K562 (cell line): ENCODE results near the gene CKAP5. TPM values are rescaled to one million over a fixed set of nuclear protein-coding genes. Genes with fewer than 3 reads are reported as not detected.

ENCODE experiments used
- ATF3 ChIP-seq, 2 experiments: fragments of 450-650 bp in 1 of 2; sonication (generic) in 1 of 2; formaldehyde crosslinking in 1 of 2; IDR thresholded peaks in 1 of 2; conservative IDR thresholded peaks in 1 of 2; 2 replicates each; pipeline versions ENCODE4 v1.6.1 to v1.8.1; 2016 to 2023; ENCODE audit warnings: mild to moderate bottlenecking in 2 of 2, moderate library complexity in 2 of 2, inconsistent platforms in 1 of 2, missing genetic modification reagents in 1 of 2
- ATF6 ChIP-seq: sonication (generic); formaldehyde crosslinking; IDR thresholded peaks from 2 replicates; pipeline ENCODE4 v1.4.0; 2020; ENCODE audit warnings: mild to moderate bottlenecking, missing genetic modification reagents
- HNRNPLL ChIP-seq: fragments of 200-400 bp; formaldehyde crosslinking; IDR thresholded peaks from 2 replicates; pipeline ENCODE4 v1.6.1; 2017; ENCODE audit warnings: low read length, low read depth, mild to moderate bottlenecking; ENCODE audit not compliant: poor library complexity, severe bottlenecking
- ILF3 ChIP-seq: fragments of 450-650 bp; IDR thresholded peaks from 2 replicates; pipeline ENCODE4 v1.6.1; 2018; ENCODE audit warnings: antibody characterized with exemption, mild to moderate bottlenecking, moderate library complexity, borderline replicate concordance
- NCOA1 ChIP-seq: fragments of 450-650 bp; IDR thresholded peaks from 2 replicates; pipeline ENCODE4 v1.6.1; 2016; ENCODE audit warnings: low read depth
- NFYB ChIP-seq: IDR thresholded peaks from 2 replicates; pipeline ENCODE4 v1.6.1; 2011; ENCODE audit warnings: mild to moderate bottlenecking, moderate library complexity; ENCODE audit not compliant: insufficient read length; ENCODE audit errors: extremely low read depth
- POLR2AphosphoS2 ChIP-seq: IDR thresholded peaks from 2 replicates; pipeline ENCODE4 v1.6.1; 2012; ENCODE audit warnings: low read length, improper control_type of control experiment
- POLR3G ChIP-seq: IDR thresholded peaks from 2 replicates; pipeline ENCODE4 v1.6.1; 2011; ENCODE audit not compliant: insufficient read length, insufficient replicate concordance; ENCODE audit errors: extremely low read depth
- RAD51 ChIP-seq: fragments of 450-650 bp; IDR thresholded peaks from 2 replicates; pipeline ENCODE4 v1.7.1; 2016; ENCODE audit warnings: low read depth, mild to moderate bottlenecking, borderline replicate concordance
- RBM25 ChIP-seq: fragments of 200-400 bp; formaldehyde crosslinking; IDR thresholded peaks from 2 replicates; pipeline ENCODE4 v1.6.1; 2018; ENCODE audit warnings: low read length, low read depth, moderate library complexity; ENCODE audit not compliant: severe bottlenecking
- TAF15 ChIP-seq: fragments of 200-400 bp; formaldehyde crosslinking; IDR thresholded peaks from 2 replicates; pipeline ENCODE4 v1.6.1; 2017; ENCODE audit warnings: mild to moderate bottlenecking, low read depth, low read length, moderate library complexity
- TEAD4 ChIP-seq, 2 experiments: sonication (generic) in 1 of 2; formaldehyde crosslinking in 1 of 2; IDR thresholded peaks; 2 replicates each; pipeline versions ENCODE4 v1.6.1 to v1.8.0; 2012 to 2022; ENCODE audit warnings: borderline replicate concordance in 1 of 2, inconsistent platforms in 1 of 2, low read length in 1 of 2, mild to moderate bottlenecking in 1 of 2, missing genetic modification reagents in 1 of 2
- ZBTB11 ChIP-seq, 3 experiments: fragments of 200-800 bp in 1 of 3; fragments of 250-450 bp in 1 of 3; fragments of 450-650 bp in 1 of 3; sonication (Bioruptor Pico) in 1 of 3; sonication (Bioruptor generic) in 1 of 3; formaldehyde crosslinking in 1 of 3; IDR thresholded peaks; 2 replicates each; pipeline versions ENCODE4 v1.6.1 to v1.8.0; 2016 to 2022; ENCODE audit warnings: mild to moderate bottlenecking in 2 of 3, missing genetic modification characterization in 2 of 3, missing compliant biosample characterization in 1 of 3, moderate library complexity in 1 of 3
- ZNF232 ChIP-seq: sonication (generic); formaldehyde crosslinking; IDR thresholded peaks from 2 replicates; pipeline ENCODE4 v1.8.0; 2022; ENCODE audit warnings: mild to moderate bottlenecking, missing genetic modification reagents
- ZNF408 ChIP-seq: fragments of 250-450 bp; sonication (Bioruptor Pico); IDR thresholded peaks from 2 replicates; pipeline ENCODE4 v1.4.0; 2020; ENCODE audit warnings: low read depth, mild to moderate bottlenecking, moderate library complexity
- ZNF780A ChIP-seq: fragments of 250-450 bp; sonication (Bioruptor Pico); IDR thresholded peaks from 2 replicates; pipeline ENCODE4 v1.5.0; 2021; ENCODE audit warnings: mild to moderate bottlenecking
- polyA plus RNA-seq, 8 experiments: library from polyadenylated mRNA; depleted of rRNA in 4 of 8; stranded (reverse) in 5 of 8; unstranded in 3 of 8; fragments of >200 nt; fragmentation: Nextera tagmentation in 2 of 8; fragmentation: Illumina TruSeq in 1 of 8; extraction: Ambion mirVana in 2 of 8; extraction: Trizol in 1 of 8; gene quantifications; 2 replicates each; pipeline versions ENCODE4 v1.2.1 to v1.2.3, GENCODE V29; 2011 to 2014; ENCODE audit warnings: inconsistent platforms in 1 of 8, missing spikeins in 1 of 8
- total RNA-seq, 7 experiments: library from RNA; depleted of rRNA in 6 of 7; stranded (reverse); fragments of >200 nt in 6 of 7; fragmentation: Illumina TruSeq in 2 of 7; extraction: Trizol in 2 of 7; gene quantifications; 2 replicates each; pipeline versions ENCODE4 v1.2.1 to v1.2.3, GENCODE V29; 2011 to 2021; ENCODE audit warnings: low replicate concordance in 1 of 7
- TF ChIP-seq, protein P1 (sequence below): fragments of 450-650 bp; IDR thresholded peaks from 2 replicates; pipeline ENCODE4 v1.6.1; 2016; ENCODE audit warnings: antibody characterized with exemption

CKAP5 gene
- total and polyA plus RNA-seq, 9 of the 15 experiments (the other 6 are each of a cell fraction or from before 2014, with no cell fraction given): 60.1 to 239 (median 139) TPM

DNA sequence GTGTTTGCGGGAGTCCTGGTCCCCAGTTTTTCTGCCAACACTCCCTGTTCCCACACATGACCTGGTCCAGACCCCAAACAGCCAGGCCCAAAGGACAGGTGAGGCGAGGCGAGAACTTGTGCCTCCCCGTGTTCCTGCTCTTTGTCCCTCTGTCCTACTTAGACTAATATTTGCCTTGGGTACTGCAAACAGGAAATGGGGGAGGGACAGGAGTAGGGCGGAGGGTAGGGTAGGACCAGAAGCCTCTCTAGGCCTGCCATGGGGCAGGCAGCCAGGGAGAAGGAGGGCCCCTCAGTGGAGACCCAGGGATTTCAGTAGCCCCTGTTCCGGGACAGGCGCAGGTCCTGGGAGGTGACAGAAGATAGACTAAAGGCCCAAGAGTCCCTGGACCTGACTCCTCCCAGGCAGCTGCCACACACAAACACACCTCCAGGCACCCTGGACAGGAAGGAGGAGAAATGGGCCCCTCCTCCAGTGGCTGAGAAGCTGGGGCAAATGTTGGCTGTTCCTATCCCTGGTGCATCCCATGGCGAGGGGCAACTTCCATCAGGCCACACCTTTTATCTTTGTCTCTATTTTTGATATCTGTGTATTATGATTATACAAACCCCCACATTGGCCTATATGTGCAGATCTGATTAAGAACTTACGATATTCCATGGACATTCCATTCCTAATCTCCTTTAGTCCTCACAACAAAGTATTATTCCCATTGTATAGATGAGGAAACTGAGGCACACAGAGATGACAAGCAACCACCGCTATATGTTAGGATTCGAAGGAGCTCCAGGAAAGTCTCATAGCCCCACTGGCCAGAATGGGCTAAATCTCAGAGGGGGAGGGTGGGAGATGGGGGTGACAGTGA lies 127.7 kb downstream of the CKAP5 start (continued):
- TF ChIP-seq ZBTB11 (CRISPR knock-in tag; IDR thresholded peaks at IDR 0.05) (no peak), ATF3 (IDR thresholded peaks at IDR 0.05) (no peak), ATF3 (CRISPR knock-in tag; conservative IDR thresholded peaks at IDR 0.05) (no peak), POLR3G (no peak), NCOA1 (no peak), TAF15 (no peak), ZNF232 (CRISPR knock-in tag) (no peak), ATF6 (CRISPR knock-in tag) (no peak), TEAD4 (IDR thresholded peaks at IDR 0.05; ENCODE audit: low read length) (no peak), TEAD4 (CRISPR knock-in tag; IDR thresholded peaks at IDR 0.05; ENCODE audit: borderline replicate concordance) (no peak), ZNF780A (CRISPR knock-in tag) (no peak), ZNF408 (CRISPR knock-in tag) (no peak), NFYB (no peak), ILF3 (no peak), RBM25 (peak; percentile 82), HNRNPLL (no peak), POLR2AphosphoS2 (no peak), RAD51 (no peak)
- TF ChIP-seq, protein P1, sequence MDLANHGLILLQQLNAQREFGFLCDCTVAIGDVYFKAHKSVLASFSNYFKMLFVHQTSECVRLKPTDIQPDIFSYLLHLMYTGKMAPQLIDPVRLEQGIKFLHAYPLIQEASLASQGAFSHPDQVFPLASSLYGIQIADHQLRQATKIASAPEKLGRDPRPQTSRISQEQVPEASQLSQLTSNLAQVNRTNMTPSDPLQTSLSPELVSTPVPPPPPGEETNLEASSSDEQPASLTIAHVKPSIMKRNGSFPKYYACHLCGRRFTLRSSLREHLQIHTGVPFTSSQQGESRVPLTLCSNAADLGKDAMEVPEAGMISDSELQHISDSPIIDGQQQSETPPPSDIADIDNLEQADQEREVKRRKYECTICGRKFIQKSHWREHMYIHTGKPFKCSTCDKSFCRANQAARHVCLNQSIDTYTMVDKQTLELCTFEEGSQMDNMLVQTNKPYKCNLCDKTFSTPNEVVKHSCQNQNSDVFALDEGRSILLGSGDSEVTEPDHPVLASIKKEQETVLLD: no peak
